ENCODE results near the gene KAT14.
"Not testable (repeated sequence)": the region's sequence is repeated elsewhere in the genome, so short reads cannot be mapped to it uniquely, and the experiment has no call there.

The KAT14 gene

DNA sequence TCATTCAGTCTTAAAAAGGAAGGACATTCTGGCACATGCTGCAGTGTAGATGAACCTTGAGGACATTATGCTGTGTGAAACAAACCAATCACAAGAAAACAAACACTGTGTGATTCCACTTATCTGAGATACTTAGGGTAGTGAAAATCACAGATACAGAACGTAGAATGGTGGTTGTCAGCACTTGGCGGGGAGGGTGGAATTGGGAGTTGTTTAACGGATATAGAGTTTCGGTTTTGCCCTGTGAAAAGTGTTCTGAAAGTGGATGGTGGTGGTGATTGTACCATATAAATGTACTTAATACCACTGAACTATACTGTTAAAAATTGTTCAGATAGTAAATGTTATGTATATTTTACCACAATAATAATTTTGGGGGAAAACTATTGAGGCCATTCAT is 18.4 kb downstream of the KAT14 start:
- DNase-seq, result no peak

DNA sequence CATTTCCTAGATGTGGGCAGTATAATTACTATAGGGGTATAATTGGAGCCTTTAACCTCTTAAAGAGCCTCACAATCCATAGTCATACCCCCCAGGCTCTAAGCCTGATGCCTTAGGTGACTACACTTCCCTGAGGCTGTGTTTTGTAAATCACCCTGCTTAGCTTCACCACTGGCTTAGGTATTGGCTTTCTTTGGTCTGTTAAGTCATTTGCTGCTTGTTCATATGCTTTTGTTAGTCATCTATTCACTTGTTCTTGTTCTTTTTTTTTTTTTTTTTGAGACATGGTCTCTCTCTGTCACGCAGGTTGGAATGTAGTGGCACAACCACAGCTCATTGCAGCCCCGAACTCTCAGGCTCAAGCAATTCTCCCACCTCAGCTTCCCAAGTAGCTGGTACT is 26.7 kb downstream of the KAT14 start:
- no peak for DNase-seq

DNA sequence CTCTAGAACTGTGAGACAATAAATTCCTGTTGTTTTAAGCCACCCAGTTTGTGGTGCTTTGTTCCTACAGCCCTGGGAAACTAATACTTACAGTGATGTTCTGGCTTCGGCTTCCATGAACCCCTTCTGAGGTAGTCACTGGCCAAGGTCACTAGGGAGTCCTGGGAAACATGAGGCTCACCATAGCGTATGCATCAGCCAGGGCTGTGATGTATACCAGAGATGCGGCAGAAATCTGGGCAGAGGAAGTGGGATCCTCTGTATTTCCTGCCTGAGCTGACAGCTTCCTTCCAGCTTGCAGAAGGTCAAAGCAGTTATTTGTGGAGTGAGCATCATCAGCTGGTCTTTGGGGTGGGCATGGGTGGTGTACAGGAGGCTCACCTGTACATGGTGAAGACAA is 27.9 kb downstream of the KAT14 start:
- no peak for DNase-seq

DNA sequence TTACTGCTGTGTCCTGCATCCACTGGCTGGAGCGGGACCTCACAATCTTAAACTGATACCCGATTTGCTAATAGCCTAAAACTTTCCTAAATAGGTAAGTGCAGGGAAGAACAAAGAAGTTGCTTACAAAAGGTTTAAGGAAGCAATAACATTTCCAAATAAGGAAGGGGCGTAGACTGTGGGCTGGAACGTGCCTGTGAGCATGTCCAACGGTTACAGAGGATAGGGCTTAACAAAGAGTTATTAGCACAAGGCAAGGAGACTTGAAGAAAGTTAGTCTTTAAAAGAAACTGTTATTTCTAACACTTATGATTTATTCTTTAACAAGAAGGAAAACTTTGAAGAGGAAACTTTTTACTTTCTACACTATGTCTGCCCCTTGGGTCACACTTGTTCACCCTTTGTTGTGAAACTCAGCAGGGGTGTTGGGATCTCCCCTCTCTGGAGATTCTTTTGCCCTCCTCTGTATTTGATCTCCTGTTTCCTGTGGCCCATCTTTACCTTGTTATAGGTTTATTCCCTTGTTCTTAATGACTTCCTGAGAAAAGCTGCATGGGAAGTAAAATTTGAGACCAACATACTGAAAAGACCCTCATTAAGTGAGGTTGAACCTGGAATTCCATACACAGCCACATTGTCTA is 28.7 kb downstream of the KAT14 start:
- DNase-seq, result no peak

DNA sequence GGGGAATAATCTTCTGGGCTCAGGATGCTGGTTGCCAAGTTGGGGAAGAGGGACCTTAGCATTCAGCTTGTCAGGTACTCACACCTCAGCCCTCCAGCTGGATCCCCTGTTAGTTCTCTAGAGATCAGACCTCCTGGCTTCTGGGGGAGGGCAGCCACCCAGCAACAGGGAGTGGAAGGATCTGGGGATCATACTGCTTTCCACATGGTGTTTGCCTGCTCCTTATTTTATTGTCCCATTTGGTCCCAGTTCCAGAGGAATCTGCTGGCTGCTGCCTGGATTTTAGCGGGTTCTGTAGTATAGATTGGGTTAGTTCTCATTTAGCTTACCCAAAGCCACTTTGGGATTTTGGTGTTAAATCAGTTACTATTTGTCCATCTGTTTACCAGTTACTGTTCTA is 29.3 kb downstream of the KAT14 start:
- no peak for DNase-seq

DNA sequence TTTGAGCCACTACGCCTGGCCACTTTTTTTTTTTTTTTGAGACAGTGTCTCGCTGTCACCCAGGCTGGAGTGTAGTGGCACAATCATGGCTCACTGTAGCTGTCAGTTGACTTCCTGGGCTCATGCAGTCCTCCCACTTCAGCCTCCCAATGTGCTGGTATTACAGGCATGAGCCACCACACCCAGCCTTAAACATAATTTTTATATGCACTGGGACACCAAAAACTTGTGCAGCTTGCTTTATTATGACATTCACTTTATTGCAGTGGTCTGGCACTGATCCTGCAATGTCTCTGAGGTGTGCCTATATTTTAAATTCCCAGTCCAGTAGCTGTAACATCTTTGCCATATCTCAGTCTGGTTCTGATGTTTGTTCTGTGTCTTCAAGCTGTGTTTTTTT is 34.7 kb downstream of the KAT14 start:
- no peak for DNase-seq

DNA sequence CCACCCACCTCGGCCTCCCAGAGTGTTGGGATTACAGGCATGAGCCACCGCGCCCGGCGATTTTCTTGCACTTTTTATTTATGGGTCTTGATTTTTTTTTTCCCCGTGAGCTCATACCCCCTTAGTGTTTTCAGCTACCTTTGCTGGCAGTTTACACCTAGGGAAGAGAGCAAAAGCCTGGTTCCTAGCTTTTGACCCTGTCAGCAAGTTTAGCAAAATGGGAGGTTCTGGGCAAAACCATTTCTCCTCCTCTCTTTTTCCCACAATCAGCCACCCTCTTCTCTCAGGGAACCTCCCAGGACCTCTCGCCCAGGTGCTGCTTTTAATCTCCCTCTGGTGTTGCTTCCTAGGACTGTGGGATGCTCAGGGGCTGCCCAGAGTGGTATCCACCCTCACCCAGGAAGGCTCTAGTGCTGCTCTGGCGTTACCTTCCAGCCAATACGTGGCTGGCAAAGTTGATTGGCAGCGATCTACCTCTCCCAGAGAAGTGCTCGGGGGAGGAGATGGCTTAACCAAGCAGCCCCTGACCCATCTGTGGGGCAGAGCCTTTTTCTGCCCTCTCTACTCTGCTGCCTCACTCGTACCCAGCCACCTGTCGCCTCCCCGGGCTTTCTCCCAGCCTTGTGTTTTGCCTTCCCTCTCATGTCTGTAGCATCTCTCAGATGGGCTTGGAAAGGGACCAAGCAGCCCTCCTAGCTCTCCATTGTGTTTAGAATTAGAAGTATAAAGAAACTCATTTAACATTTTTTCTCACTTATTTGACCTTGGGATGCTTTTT is 37.4 kb downstream of the KAT14 start:
- DNase-seq, result no peak

DNA sequence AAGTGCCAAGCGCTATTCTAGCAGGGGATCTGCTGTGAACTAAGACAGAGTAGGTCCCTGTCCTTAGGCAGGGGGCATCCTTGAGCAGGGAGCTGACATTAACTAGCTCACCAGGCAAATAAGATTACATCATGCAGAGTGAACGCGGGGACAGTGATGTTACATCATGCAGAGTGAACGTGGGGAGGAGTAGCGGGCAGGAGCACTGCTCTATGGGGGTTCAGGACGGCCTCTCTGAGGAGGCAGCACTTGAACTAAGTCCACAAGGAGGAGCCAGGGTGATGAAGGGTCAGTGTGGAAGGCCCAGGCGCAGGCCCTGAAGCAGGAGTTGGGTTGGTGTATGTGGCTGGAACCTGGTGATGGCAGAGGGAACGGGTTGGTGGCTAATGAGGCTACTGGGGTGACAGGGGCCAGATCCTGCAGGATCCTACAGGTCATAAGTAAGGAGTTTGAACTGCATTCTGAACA is 38.7 kb downstream of the KAT14 start:
- no peak for DNase-seq

DNA sequence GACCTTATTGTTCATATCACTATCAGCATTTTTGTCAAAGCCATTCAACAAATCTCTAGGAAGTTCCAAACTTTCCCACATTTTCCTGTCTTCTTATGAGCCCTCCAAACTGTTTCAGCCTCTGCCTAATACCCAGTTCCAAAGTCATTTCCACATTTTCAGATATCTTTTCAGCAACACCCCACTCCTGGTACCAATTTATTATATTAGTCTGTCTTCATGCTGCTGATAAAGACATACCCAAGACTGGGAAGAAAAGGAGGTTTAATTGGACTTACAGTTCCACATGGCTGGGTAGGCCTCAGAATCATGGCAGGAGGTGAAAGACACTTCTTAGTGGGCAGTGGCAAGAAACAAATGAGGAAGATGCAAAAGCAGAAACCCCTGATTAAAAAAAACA is 42.7 kb downstream of the KAT14 start:
- DNase-seq, result not testable (repeated sequence)

DNA sequence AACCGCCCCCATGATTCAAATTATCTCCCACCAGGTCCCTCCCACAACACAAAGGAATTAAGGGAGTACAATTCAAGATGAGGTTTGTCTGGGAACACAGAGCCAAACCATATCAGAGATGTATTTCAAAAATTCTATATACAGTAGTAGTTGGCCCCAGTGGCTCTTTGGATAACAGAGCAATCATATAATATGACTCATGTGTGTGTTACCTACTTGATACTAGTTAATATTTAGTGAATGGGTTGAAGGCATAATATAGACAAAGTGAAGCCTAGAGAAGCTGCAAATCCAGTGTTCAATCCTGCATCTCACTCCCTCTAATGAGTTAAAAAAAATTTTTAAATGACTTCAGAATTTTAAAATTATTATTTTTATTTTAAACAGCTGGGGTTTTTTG is 43.2 kb downstream of the KAT14 start:
- DNase-seq, result no peak

DNA sequence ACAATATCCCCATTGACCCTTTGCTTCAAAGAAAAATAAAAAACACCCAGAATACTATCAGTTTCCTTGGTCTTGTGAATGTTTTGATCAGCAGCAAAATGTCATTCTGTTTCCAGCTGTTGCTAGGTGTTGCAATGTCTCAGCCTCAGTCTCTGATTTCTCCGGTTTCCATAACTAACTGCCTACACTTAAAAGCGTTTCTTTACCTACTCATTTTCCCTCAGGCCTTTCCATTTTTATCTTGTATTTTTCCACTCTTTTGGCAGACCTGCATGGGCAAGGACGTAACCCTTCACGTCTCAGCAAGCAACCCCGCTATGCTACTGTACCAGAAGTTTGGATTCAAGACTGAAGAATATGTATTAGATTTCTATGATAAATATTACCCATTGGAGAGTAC is 49.4 kb downstream of the KAT14 start:
- DNase-seq, result no peak

DNA sequence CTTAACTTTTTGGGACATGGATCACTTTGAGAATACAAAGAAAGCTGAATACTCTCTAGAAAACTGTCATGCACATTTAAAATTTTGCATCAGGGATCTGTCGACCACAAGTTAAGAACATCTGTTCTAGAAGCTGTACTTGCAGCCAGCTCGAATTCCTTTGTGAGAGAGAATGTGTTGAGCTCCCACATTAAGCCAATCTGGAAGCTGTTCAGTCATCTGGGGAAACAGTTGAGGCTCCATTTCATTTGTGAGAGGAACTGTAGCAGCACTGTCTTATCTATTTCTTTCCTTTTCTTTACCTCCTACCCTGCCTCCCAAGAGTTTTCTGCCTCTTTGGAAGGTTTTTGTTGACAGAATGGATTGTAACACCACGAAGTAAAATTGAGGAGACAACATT is 50.8 kb downstream of the KAT14 start:
- DNase-seq, result no peak

DNA sequence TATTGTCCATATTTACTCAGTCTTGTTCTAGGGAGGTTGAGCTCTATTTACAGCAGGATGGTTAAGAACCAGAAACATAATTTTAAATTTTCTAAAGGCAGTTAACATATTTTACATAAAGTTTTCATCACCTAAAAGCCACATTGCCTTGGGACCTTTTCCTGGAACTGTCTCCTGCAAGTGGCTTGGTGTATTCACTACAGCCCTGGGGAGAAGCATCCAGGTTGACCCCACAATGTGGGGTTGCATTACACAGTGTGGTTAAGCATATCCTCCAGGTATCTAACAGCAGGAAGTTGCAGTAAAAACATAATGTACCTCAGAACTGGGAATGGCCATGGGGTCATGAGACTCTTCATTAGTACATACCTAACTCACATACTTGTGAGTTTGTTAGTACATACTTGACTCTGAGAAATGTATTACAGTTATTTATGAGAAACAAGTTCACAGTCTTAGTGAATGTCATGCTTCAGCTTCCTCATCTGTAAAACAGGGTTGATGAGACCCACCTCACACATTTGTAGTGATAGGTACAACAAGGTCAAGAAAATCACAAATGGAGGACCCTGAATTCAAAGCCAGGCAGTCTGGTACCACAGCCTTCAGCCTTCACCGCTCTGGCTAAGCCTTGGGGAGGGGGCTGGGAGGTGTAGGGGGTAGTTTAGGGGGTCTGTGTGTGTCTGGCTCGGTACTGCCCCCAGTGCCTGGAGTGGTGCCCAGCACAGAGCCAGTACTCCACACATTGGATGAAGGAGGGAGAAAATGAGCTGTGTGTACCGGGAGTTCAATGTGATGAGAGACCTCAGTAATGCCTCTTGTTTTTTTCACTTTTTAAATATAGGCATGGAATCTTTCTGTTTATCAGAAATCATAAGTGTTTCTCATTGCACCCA is 52.9 kb downstream of the KAT14 start:
- no peak for DNase-seq

DNA sequence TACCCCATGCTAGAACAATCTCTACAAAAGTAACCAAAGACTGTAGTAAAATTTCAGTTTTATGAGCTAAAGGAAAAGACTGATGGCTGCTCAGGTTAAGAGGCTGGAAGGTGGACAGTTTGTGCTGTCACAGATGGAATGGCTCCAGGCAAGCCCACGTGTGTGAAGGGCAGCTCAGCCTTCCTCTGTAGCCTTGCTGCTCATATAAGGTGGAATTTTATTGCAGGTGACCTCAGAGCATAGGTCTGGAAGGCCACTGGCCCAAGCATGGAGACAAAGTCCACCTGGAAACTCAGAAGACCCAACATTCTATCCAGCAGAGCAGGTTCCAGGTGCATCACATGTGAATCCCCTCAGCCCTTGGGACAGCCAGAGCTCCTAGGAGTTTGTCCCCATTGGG is 53.6 kb downstream of the KAT14 start:
- DNase-seq, result no peak

DNA sequence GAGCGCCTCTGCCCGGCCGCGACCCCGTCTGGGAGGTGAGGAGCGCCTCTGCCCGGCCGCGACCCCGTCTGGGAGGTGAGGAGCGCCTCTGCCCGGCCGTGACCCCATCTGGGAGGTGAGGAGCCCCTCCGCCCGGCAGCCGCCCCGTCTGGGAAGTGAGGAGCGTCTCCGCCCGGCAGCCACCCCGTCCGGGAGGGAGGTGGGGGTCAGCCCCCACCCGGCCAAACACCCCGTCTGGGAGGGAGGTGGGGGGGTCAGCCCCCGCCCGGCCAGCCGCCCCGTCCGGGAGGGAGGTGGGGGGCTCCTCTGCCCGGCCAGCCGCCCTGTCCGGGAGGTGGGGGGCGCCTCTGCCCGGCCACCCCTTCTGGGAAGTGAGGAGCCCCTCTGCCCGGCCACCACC is 56.8 kb downstream of the KAT14 start:
- DNase-seq, result not testable (repeated sequence)

DNA sequence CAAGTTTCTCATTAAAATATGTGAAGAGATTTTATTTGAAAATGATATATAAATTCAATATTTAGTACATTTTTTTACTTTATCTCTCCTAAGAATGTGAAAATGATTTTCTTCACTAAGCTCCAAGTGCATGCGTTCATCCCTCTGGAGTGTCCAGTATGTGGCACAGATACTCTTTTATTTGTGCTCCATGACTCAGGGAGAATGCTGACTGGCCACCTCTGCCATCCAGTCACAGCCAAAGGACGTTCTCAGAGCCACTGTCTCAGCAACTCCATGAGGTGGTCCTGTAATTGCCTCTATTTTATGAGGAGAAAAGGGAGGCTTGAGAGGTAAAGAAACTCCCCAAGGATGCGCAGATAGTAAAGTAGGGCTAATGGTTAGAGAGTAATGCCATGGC is 58.3 kb downstream of the KAT14 start:
- no peak for DNase-seq

DNA sequence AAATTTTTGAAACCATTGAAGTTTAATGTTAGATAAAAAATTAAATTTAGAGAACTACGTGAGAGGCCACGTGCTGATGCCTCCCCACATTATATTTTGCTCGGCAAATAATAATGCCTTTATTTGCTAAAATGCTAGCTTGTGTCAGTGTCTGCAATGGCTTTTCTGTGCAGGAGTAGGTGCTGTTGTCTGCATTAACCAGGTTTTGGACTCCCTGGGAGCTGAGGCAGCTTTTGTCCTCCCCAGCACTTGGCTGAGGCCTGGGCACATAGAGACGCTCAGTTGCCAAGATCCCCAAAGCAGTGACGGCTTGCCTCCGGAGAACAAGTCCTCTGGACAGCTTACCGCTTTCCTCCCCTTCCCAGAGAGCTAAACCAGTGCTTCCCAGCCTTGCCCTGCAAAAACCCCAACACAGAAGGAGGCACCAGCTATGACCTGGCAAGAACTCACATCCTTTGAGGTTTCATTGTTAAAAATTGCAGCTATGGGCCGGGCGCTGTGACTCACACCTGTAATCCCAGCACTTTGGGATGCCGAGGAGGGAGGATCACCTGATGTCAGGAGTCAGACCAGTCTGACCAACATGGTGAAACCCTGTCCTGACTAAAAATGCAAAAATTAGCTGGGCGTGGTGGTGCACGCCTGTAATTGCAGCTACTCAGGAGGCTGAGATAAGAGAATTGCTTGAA is 59.9 kb downstream of the KAT14 start:
- DNase-seq, result no peak

DNA sequence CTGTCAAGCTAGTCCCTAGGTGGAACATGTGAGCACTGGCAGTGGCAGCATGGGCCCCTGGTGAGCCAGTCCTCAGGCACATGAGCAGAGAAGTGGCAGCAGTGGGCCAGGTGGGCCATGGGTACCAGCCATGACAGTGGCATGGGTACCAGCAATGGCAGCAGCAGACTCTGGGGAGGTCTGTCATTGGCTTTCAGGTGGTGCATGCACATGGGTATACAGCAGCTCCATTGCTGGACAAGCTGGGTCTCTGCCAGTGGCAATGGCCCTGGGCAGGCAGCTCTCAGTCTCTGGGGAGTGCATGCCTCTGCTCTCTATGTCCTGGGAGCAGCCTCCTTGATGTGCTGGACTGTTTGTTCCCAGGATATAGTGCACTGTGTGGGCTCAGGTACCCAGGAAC is 65.3 kb downstream of the KAT14 start:
- DNase-seq, result no peak

DNA sequence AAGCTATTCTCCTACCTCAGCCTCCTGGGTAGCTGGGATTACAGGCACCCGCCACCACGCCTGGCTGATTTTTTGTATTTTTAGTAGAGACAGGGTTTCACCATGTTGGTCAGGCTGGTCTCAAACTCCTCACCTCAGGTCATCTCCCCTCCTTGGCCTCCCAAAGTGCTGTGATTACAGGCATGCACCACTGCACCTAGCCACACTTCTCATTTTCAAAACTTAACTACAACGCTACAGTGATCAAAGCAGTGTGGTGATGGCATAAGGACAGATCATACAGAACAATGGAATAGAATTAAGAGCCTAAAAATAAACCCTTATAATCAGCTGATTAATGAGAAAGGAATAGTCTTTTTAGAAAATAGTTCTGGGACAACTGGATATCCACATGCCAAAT is 66.0 kb downstream of the KAT14 start:
- DNase-seq, result not testable (repeated sequence)

DNA sequence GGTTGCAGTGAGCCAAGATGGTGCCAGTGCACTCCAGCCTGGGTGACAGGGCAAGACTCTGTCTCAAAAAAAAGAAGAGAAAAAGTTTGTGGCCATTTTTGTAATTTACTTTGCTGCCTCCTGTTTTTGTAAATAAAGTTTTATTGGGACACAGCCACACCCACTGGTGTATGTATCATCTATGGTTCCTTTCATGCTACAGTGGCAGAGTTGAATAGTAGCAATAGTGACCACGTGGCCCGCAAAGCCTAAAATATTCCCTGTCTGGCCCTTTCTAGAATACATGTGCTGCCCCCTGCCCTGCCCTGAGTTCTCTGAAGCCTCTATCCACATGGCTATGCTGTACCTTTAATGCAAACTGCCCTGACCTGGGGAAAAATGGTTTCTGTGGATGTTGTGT is 75.3 kb downstream of the KAT14 start:
- no peak for DNase-seq

DNA sequence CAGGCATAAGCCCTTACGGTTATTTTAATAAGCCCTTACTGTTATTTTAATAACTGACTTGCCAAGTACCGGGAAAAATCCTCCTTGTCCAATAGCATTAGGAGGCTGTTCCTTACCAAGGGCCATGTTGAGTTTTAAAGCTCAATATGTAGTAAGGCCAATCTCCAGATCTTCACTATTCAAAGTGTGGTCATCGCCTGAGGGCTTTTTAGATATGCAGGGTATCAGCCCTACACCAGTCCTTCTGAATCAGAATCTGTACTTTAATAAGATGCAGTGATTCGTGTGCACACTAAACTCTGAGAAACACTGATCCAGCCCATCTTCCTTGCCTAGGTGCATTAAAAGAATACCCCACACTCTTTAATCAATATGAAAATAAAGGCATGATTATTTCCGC is 77.9 kb downstream of the KAT14 start:
- no peak for DNase-seq

DNA sequence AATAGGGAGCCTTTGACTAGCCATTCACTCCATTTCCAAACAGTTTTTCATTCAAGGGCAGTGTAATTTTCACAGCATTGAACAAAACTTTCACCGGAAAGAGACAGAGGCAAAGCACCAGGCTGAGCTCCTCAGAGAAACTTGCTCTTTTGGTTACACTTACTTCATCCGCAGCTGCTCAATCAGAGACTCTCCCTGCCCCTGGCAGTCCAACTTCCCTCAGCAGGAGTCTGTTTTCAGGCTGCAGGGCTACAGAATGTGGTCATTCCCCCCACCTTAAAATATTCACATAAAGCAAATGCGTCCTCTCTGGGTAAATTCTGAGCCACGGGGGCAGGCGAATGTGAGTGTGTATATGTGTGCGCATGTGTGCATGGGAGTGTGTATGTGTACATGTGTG is 80.6 kb downstream of the KAT14 start:
- DNase-seq, result no peak

DNA sequence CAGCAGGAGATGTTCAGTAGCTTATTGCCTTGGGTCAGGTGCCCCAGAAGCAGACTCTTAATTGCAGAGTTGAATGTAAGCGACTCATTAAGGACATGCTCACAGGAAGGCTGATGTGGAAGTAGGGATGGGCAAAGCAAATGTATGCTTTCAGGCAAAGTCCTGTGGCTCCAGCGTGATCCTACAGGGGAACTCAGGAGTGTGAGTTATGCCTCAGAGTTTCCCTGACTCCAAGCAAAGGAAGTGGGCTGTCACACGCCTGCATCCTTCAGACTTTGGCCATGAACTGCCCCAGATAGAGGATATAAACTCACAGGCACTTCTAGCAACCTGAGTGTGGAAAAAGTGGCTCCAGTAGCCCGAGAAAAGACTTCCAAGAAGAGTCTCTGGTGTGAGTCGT is 85.7 kb downstream of the KAT14 start:
- no peak for DNase-seq

Measured in effector CD4-positive, alpha-beta T cell (primary cell).